IPS DF 4.7 (cell line): ENCODE data around the gene TMEM229B.

Source experiments
- DNase-seq: peaks from one replicate; pipeline ENCODE4 v3.0.0-alpha.2; 2013; ENCODE audit warnings: low spot score; ENCODE audit errors: extremely low read depth

TMEM229B gene

GRCh38 chr14:67487937-67488893 is at the start of gene TMEM229B:
Gene TMEM229B, minus strand, starts transcription at chr14:67488721. Its CDS starts 14,798 bp downstream, at chr14:67473923.
- no peak for DNase-seq

DNA sequence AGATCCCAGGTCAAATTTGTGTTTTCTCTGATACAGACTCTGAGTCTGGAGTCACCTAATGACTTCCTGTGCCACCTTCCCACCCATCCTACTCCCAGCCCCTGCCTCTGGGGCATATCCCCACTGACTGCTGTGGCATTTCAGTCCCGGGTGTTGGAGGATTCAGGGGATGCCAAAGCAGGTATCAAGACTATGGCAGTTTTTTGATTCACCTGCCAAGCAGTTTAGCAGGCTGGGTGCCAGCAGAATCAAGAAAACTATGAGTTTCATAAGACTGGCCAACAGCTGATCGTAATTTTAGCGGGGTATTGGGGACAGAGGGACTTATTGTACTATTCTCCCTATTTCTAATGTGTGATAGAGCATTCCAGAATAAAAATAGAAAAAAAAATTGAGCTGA is 49.2 kb upstream of the TMEM229B start:
- no peak for DNase-seq

DNA sequence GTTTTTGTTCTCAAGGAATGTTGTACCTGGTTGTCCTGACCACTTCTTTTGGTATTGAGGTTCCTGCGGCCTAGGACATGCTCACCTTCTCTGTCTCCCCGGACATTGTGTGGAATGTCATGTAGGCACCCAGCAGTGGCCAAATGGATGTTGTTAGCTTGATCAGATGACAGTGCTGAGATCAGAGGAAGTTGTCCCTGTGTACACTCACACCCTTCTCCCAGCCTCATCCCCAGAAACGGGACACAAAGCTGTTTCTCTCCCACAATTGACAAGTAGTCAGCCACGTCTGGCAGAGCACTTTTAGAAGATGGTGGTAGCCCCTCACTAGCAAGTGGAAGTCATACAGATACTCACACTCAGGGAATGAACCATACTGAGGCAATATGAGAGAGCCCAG is 47.6 kb upstream of the TMEM229B start:
- no peak for DNase-seq

GRCh38 chr14:67533754-67534085 is 45.2 kb upstream of the TMEM229B start:
- DNase-seq: no peak

DNA sequence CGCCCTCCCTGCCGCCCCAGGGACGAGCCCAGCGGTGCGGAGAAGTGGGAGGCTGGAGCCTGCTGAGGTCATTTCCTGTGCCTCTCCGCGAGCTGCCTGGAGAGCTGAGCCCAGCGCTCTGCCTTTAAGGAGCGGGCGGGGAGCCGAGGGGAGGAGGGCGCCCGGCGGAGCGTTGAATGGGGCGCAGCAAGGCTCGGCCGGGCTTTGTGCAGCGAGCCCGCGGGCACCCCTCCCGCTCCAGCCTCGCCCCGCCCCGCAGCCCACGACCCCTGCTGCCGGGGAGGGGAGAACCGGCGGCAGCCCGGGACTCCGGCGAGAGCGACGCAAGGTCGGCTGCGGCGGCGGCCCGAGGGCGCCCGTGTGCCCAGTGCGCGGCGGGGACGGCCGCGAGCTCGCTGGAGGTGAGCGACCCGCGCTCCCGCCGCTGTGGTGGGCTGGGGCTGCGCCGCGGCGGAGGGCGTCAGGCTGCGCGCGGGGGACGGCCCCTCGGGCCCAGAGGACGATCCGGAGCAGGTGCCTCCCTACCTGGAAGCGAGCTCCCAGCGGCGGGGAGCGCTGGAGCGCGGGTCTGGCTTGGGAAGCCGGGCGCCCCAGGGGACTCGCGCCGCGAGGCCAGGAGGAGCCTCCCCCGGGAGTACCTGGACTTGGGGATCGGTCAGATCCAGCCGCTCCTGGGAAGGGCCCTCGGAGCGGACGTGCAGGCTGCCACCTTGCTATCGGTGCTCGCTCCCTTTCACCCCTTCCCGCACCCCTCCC is 44.7 kb upstream of the TMEM229B start, which contains the start of gene PLEKHH1:
TSS of gene PLEKHH1 (plus strand) at position 293 of the 756 bp plus-strand sequence. CDS start 8,578 bp downstream, outside the sequence.
- no peak for DNase-seq

GRCh38 chr14:67532606-67532997 is 44.1 kb upstream of the TMEM229B start:
- no peak for DNase-seq

DNA sequence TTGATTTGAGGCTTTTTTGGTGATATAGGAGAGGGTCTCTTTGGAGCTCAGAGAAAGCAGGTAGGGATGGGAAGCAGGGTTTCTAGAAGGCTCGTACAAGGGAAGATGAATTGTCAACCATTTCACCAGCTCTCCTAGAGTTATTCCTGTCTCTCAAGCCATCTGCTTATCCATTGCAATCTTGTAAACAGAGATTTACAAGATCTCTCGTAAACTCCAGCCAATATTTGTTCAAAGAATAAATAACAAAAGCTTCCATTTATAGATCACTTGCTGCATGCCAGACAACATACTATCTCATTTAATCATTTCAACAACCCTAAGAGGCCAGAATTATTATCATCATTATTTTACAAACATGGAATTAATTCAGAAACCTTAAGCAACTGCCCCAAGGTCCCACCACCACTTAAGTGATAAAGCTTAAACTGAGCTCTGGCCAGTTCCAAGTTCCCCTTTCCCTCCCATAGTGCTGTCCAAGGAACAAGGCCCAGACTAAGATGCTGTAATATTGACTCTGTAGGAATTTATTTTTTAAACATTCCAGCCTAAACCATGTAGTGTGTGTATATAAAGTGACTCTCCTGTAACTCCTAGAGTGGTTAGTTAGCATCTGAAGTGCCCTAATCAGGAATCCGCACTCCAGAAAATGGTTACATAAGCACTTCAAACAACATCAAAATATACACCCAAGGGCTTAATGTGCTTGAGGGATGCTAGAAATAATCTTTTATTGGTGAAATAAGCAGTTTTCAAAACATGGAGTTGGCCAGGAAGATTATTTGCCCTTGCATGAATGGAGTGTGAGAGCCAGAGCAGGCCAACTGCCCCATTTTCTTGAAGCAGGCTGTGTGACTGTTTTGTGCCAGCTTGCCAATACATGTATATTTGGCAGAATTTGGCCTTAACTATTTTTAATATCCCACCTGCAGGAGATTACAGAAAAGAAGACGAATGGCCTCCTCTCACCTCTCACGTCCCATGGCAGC is 41.7 kb upstream of the TMEM229B start:
- DNase-seq: no peak

DNA sequence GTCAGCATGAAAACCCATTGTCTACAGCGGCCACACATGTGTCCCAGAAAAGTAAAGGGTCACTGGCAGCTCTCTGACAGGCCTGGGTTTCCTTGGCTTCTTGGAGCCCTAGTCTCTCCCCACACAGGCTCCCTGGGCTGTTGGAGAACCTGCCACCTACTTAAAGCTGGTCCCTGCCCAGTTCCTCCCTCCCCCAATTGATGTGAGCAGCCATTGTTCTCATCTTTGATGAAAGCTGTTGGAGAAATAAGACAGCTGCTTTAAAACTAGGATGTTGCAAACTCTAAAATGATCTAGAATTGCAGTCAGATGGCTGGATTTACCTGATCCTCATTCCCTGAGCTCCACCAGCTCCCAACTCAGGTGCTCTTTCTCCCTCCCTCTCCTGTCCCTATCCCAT is 39.8 kb upstream of the TMEM229B start:
- no peak for DNase-seq

- DNase-seq: no peak
Measured at GRCh38 chr14:67527756-67528155, 39.2 kb upstream of the TMEM229B start.

DNA sequence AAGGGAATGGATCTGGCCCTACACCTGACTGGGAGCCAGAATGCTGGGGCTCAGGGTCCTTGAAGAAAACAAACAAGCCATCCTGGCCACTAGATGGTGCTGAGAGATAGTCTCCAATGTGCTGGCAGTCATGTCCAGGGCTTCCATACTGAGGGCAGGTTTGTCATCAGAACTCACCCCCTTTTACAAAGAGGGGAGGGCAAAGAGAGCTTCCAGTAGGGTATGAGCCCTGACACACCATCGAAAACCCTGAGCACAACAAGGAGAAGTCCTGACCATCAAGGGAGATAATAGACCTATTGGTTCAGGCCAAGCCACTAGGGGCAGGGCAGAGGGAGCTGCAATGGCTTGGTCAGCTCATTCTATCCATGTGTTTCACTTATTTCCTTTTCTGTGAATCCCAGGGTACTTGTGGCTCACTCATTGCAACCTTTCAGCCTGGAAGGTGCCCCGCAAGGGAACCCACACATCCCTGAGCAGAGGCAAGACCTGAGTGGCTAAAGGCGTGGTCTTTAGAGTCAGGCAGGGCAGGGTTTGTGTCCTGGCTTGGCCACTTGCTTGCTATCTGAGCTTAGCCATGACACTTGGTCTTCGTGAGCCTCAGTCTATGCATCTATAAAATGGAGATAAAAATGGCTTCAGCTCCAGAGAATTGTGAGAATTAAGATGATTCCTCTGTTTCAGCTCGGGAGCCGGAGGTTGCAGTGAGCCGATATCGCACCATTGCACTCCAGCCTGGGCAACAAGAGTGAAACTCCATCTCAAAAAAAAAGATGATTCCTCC is 38.3 kb upstream of the TMEM229B start:
- peak; percentile 82 for DNase-seq

DNA sequence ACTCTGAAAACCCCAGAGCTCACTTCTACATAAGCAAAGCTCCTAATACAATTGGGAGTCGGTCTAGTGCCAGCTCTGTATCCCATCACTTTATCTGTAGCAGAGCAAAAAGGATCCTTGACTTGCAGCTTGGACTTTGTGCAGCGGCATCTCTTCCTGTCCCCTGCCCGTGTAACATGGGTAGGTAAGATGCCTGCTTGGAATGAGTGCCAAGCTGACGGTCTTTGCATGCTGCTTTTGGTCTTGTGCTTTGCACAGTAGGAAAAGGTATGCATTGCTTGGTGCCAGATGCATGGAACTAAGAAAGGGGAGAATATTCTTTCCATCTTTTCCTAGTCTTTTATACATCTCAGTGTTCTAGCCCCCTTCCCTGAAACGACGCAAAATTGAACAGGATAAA is 37.7 kb upstream of the TMEM229B start:
- no peak for DNase-seq

GRCh38 chr14:67525389-67525788 is 36.9 kb upstream of the TMEM229B start:
- DNase-seq: no peak

GRCh38 chr14:67524634-67524963 is 36.1 kb upstream of the TMEM229B start:
- no peak for DNase-seq

- DNase-seq: no peak
Measured at GRCh38 chr14:67523764-67524633, 35.5 kb upstream of the TMEM229B start.

DNA sequence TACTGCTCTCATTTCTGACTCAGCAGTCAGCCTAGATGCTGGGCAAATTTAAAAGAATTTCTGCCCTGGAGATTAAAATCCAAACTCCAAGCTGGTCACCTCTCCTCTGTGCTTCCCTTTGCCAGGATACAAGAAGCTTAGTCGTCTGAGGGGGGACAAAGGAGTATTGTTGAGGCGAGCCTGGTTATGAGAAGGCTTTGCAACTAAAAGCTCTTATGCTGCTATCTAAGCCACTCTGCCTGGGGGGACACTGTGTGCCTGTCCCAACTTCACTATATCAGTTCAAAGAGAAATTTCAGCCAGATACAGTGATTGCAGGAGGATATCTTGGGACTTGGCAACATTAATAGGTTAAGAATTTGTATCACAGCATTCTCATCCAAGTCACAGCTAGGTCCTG is 33.7 kb upstream of the TMEM229B start:
- no peak for DNase-seq

GRCh38 chr14:67520482-67520881 is 32.0 kb upstream of the TMEM229B start:
- DNase-seq: no peak

GRCh38 chr14:67519406-67519805 is 30.9 kb upstream of the TMEM229B start:
- DNase-seq: no peak

DNA sequence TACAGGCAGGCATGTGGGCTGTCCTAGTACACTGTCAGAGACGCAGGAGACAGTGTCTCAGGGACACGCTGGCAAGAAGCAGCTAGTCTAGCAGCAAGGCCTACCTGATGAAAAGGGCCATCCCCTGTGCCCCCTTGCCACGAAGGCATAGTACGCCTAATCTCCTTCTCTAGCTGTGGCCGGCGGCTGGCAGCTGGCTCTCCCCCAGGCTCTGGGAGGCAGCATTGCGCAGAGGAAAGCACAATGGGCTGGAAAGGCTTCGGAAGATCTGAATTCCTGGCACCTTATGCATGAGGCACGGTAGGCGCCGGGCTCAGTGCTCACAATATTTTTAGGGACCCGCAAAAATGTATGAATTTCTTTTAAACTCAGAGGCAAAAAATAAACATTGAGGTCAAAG is 28.6 kb upstream of the TMEM229B start:
- DNase-seq: no peak

GRCh38 chr14:67516676-67517075 is 28.2 kb upstream of the TMEM229B start:
- no peak for DNase-seq
